ENCODE measurements around the gene TMEM147.
A peak's percentile ranks its signal among the peaks of the same experiment; 100 is the strongest.

The TMEM147 gene

DNA sequence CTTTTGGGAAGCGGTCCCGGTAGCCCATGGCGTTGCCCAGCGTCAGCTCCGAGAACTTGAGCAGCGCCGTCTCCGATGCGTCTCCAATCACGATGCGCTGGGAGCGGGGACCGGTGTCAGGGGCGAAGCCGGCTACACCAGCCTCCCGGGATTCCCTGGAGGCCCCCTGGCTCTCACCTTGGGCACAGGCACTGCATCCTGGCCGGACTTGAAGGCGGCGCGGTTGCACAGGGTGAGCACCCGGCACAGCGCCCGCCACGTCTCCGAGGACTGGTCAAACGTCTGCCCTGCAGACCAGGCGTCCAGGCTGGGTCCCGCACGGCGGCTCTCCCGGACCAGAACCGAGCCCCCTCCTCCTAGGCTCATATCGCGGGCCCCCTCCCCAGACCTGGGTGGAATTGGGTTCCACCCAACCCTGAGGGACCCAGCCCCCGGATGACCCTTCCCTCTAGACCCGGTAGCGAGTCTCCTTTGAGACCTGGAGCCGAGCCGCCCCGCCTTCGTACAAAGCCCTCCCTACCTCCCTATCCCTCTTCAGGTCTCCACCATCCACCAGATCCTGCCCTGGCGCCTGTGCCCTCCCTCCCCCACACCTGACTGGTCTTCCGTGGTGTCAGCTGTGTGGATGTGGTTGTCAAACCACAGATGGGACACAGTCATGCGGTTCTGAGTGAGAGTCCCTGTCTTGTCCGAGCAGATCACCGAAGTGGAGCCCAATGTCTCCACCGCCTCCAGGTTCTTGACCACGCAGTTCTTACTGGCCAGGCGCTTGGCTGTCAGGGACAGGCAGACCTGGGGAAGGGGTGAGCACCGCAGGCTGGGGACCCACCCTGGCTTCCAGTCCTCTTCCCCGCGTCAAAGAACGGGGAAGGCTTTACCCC lies 13.2 kb downstream of the TMEM147 start:
- H3K9me3 Mint-ChIP-seq, result peaks cover 0 to 3% of the 10 kb centered on the region in 2 donors
- peak in 1 of 2 donors; percentile 36 for ATAC-seq (replicated peaks)
- H3K36me3 Mint-ChIP-seq, result peaks cover 0 to 4% of the 10 kb centered on the region in 2 donors
- peaks cover 57 to 72% of the 10 kb centered on the region in 2 donors for H3K27me3 Mint-ChIP-seq
- DNase-seq, result no peak
- H3K4me3 Mint-ChIP-seq, result peak overlapping the region; percentile 31 to 36
- H3K4me1 Mint-ChIP-seq, result peaks cover 17 to 28% of the 10 kb centered on the region in 2 donors
- H3K27ac Mint-ChIP-seq, result no peak overlapping the region

DNA sequence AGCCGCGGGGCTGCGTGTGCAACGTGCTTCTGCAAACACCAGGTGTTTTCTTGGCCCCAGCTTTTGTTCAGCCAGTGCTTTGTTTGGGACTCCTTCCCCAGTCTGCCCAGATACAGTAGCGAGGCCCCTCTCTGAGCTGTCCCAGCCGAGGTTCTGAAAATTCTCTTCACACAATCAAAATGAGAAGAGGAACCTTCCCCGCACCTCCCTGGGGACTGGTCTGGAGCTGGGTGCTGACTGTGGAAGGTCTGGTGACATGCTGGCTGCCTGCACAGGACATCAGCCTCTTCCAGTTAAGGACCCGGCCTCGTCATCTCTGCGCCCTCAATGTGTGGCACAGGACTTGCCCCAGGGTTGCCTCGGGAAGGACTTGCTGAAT lies 13.8 kb downstream of the TMEM147 start:
- peak overlapping the region; percentile 31 to 36 for H3K4me3 Mint-ChIP-seq

DNA sequence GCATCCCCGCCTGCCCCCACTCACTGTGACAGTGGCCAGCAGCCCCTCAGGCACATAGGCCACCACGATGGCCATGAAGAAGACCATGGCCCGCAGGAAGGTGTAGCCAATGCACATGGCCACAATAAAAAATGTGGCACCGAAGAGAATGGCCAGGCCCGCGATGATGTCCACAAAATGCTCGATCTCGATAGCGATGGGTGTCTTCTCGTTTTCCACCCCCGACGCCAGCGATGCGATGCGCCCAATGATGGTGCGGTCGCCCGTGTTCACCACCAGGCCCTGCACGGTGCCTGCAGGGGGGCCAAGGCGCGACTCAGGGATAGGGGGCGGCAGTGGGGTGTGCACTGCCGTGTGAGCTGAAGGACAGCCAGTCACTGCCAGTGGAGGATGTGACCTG lies 14.4 kb downstream of the TMEM147 start:
- DNase-seq, result no peak
- H3K27me3 Mint-ChIP-seq, result peaks cover 57 to 75% of the 10 kb centered on the region in 2 donors
- H3K27ac Mint-ChIP-seq, result no peak overlapping the region
- peaks cover 17 to 28% of the 10 kb centered on the region in 2 donors for H3K4me1 Mint-ChIP-seq
- no peak overlapping the region for H3K4me3 Mint-ChIP-seq
- ATAC-seq (replicated peaks), result no peak
- peaks cover 0 to 4% of the 10 kb centered on the region in 2 donors for H3K36me3 Mint-ChIP-seq
- H3K9me3 Mint-ChIP-seq, result peaks cover 0 to 3% of the 10 kb centered on the region in 2 donors

More for the DNA sequence above, 13.8 kb downstream of the TMEM147 start:
- Mint-ChIP-seq H3K36me3 (peaks cover 0 to 4% of the 10 kb centered on the region in 2 donors), H3K27me3 (peaks cover 57 to 75% of the 10 kb centered on the region in 2 donors), H3K9me3 (peaks cover 0 to 3% of the 10 kb centered on the region in 2 donors), H3K27ac (no peak overlapping the region), H3K4me1 (peaks cover 17 to 28% of the 10 kb centered on the region in 2 donors)
- ATAC-seq (replicated peaks) (peak; percentile 93 to 98), DNase-seq (peak; percentile 74)

GRCh38 chr19:35560271-35560670 lies 14.8 kb downstream of the TMEM147 start:
- H3K4me3 Mint-ChIP-seq, result no peak overlapping the region
- peaks cover 17 to 28% of the 10 kb centered on the region in 2 donors for H3K4me1 Mint-ChIP-seq
- H3K27me3 Mint-ChIP-seq, result peaks cover 60 to 76% of the 10 kb centered on the region in 2 donors
- no peak overlapping the region for H3K27ac Mint-ChIP-seq
- DNase-seq, result no peak
- no peak for ATAC-seq (replicated peaks)
- H3K9me3 Mint-ChIP-seq, result peaks cover 0 to 3% of the 10 kb centered on the region in 2 donors
- peaks cover 0 to 4% of the 10 kb centered on the region in 2 donors for H3K36me3 Mint-ChIP-seq

- peaks cover 0 to 3% of the 10 kb centered on the region in 2 donors for H3K9me3 Mint-ChIP-seq
- DNase-seq (no peak), ATAC-seq (replicated peaks) (no peak)
- peaks cover 0 to 4% of the 10 kb centered on the region in 2 donors for H3K36me3 Mint-ChIP-seq
- peaks cover 17 to 28% of the 10 kb centered on the region in 2 donors for H3K4me1 Mint-ChIP-seq
- peaks cover 63 to 80% of the 10 kb centered on the region in 2 donors for H3K27me3 Mint-ChIP-seq
- no peak overlapping the region for H3K4me3 Mint-ChIP-seq
- H3K27ac Mint-ChIP-seq, result no peak overlapping the region
Observed at GRCh38 chr19:35560677-35561076, 15.3 kb downstream of the TMEM147 start.

- peaks cover 0 to 4% of the 10 kb centered on the region in 2 donors for H3K36me3 Mint-ChIP-seq
- no peak overlapping the region for H3K27ac Mint-ChIP-seq
- H3K9me3 Mint-ChIP-seq, result no peaks in the 10 kb centered on the region
- H3K4me3 Mint-ChIP-seq, result no peak overlapping the region
- ATAC-seq (replicated peaks), result no peak
- H3K4me1 Mint-ChIP-seq, result peaks cover 17 to 28% of the 10 kb centered on the region in 2 donors
- DNase-seq, result no peak
- peaks cover 60 to 73% of the 10 kb centered on the region in 2 donors for H3K27me3 Mint-ChIP-seq
Observed at GRCh38 chr19:35561436-35561835, 16.0 kb downstream of the TMEM147 start.

DNA sequence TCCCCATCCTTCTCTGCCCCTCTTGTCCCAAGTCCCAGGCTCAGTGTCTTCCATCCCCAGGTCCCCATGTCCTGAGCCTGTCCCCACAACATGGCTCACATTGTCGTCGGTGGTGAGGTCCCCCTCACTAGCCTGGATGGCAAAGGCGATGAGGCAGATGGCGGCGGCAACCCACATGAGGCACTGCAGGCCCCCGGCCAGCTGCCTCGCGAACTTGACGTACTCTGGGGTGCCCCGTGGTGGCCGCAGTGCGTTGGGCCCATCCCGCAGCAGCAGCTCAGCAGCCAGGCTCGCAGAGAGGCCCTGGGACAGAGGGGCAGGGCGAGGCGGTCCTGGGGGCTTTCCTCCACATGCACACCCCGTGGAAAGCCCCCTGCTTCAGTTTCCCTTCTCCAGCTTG lies 16.9 kb downstream of the TMEM147 start:
- DNase-seq, result no peak
- Mint-ChIP-seq H3K36me3 (peaks cover 0 to 4% of the 10 kb centered on the region in 2 donors), H3K9me3 (no peaks in the 10 kb centered on the region), H3K4me3 (no peak overlapping the region), H3K27me3 (peaks cover 63 to 71% of the 10 kb centered on the region in 2 donors), H3K27ac (no peak overlapping the region), H3K4me1 (peaks cover 15 to 24% of the 10 kb centered on the region in 2 donors)
- ATAC-seq (replicated peaks), result no peak

GRCh38 chr19:35562776-35563175 lies 17.4 kb downstream of the TMEM147 start:
- ATAC-seq (replicated peaks) (no peak), DNase-seq (no peak)
- H3K9me3 Mint-ChIP-seq, result no peaks in the 10 kb centered on the region
- peaks cover 62 to 71% of the 10 kb centered on the region in 2 donors for H3K27me3 Mint-ChIP-seq
- H3K27ac Mint-ChIP-seq, result no peak overlapping the region
- peaks cover 0 to 3% of the 10 kb centered on the region in 2 donors for H3K36me3 Mint-ChIP-seq
- no peak overlapping the region for H3K4me3 Mint-ChIP-seq
- peaks cover 14 to 20% of the 10 kb centered on the region in 2 donors for H3K4me1 Mint-ChIP-seq

DNA sequence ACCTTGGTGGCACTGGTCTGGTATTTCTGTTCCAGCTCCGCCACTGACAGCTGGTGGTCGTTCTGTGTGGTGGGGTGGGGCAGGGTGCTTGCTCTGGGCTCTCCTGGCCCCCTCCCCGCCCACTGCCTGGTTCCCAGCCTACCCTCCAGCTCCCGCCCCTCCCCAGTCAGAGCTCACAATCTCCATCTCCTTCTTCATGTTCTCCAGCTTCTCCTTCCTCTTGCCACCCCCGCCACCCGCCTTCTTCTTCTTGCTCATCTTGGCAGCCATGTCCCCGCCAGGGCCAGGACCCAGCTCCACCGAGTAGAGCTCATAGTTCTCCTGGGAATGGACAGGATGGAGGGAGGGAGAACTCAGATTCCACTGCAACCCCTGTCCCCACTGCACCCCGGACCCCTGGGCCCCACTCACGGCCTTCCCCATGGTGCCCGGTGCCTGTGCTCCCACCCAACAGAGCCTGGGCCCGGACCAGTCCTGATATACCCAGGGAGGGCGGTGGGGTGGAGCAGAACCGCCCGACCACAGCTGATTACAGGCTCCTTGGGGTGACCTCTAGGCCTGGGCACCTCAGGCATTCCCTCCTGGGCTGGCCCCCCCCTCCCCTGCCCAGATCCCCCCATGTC lies 17.9 kb downstream of the TMEM147 start, which contains the start of gene ATP4A:
TSS of gene ATP4A (minus strand) at position 452 of the 623 bp plus-strand sequence. CDS start at position 423, 29 bp downstream.
- peaks cover 0 to 2% of the 10 kb centered on the region in 2 donors for H3K36me3 Mint-ChIP-seq
- no peaks in the 10 kb centered on the region for H3K9me3 Mint-ChIP-seq
- H3K27me3 Mint-ChIP-seq, result peaks cover 62 to 70% of the 10 kb centered on the region in 2 donors
- no peak within 1 kb of the TSS for H3K4me3 Mint-ChIP-seq
- DNase-seq (no peak), ATAC-seq (replicated peaks) (no peak)
- H3K4me1 Mint-ChIP-seq, result peaks cover 13 to 17% of the 10 kb centered on the region in 2 donors
- no peak within 1 kb of the TSS for H3K27ac Mint-ChIP-seq

- DNase-seq (no peak), ATAC-seq (replicated peaks) (peak in 1 of 2 donors; percentile 21)
- Mint-ChIP-seq H3K36me3 (no peaks in the 10 kb centered on the region), H3K4me1 (no peaks in the 10 kb centered on the region), H3K27ac (no peak overlapping the region), H3K27me3 (peaks cover 57 to 66% of the 10 kb centered on the region in 2 donors), H3K9me3 (no peaks in the 10 kb centered on the region), H3K4me3 (no peak overlapping the region)
Observed at GRCh38 chr19:35565016-35565856, 19.8 kb downstream of the TMEM147 start.

- no peak overlapping the region for H3K27ac Mint-ChIP-seq
Observed at GRCh38 chr19:35566738-35567137, 21.3 kb downstream of the TMEM147 start.

DNA sequence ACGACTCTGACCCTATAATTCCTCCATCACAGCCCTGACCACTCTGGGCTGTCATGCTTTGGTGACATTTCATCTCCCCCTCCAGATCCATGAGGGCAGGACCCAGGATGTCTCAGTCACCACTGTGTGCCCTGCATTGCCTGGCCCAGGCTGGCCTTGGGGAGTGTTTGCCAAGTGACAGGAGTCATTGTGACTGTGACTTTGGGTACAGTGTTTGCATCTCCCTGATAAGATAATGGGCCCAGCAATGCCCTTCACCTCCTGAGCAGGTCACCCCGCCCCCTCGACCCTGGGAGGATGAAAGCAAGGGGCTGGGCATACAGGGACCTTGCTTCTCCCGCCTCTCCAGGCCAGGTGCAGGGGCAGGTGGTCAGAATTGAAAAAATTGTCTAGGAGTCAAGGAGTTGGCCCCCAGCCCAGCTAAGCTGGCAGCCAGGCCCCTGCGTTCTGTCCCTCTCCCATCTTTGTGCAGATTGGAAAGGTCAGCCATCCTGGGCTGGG lies 23.9 kb downstream of the TMEM147 start:
- no peak for ATAC-seq (replicated peaks)

More at GRCh38 chr19:35566738-35567137, 21.3 kb downstream of the TMEM147 start:
- no peak overlapping the region for H3K4me3 Mint-ChIP-seq
- no peaks in the 10 kb centered on the region for H3K4me1 Mint-ChIP-seq
- H3K27me3 Mint-ChIP-seq, result peaks cover 56 to 66% of the 10 kb centered on the region in 2 donors
- ATAC-seq (replicated peaks), result no peak
- no peaks in the 10 kb centered on the region for H3K9me3 Mint-ChIP-seq
- H3K36me3 Mint-ChIP-seq, result no peaks in the 10 kb centered on the region
- DNase-seq, result no peak

GRCh38 chr19:35571406-35571965 lies 26.1 kb downstream of the TMEM147 start:
- peaks cover 39 to 45% of the 10 kb centered on the region in 2 donors for H3K27me3 Mint-ChIP-seq
- peaks cover 5 to 11% of the 10 kb centered on the region in 2 donors for H3K36me3 Mint-ChIP-seq
- H3K4me1 Mint-ChIP-seq, result no peaks in the 10 kb centered on the region
- no peak for DNase-seq
- H3K4me3 Mint-ChIP-seq, result no peak overlapping the region
- no peak for ATAC-seq (replicated peaks)
- peaks cover 9% of the 10 kb centered on the region in 2 donors for H3K9me3 Mint-ChIP-seq
- no peak overlapping the region for H3K27ac Mint-ChIP-seq

More for the DNA sequence above, 23.9 kb downstream of the TMEM147 start:
- no peaks in the 10 kb centered on the region for H3K4me1 Mint-ChIP-seq
- H3K27ac Mint-ChIP-seq, result no peak overlapping the region
- no peaks in the 10 kb centered on the region for H3K36me3 Mint-ChIP-seq
- peaks cover 44 to 49% of the 10 kb centered on the region in 2 donors for H3K27me3 Mint-ChIP-seq
- no peak for DNase-seq
- H3K9me3 Mint-ChIP-seq, result no peaks in the 10 kb centered on the region
- no peak overlapping the region for H3K4me3 Mint-ChIP-seq
